ENCODE results near the gene MMEL1. TPM values are rescaled to one million over a fixed set of nuclear protein-coding genes. Genes with fewer than 3 reads are reported as not detected.
"Not testable (repeated sequence)": the region's sequence is repeated elsewhere in the genome, so short reads cannot be mapped to it uniquely, and the experiment has no call there.

The MMEL1 gene
- total RNA-seq, 1 experiment from 2014 or later = not detected

DNA sequence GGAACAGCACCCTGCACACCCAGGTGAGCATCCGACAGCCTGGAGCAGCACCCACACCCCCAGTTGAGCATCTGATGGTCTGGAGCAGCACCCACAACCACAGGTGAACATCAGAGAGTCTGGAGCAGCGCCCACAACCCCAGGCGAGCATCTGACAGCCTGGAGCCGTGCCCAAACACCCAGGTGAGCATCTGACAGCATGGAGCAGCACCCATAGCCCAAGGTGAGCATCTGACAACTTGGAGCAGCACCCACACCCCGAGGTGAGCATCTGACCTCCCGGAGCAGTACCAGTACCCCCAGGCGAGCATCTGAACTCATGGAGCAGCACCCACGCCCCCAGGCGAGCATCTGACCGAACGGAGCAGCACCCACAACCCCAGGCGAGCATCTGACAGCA lies 24.3 kb upstream of the MMEL1 start:
- not testable (repeated sequence) for H3K36me3 ChIP-seq (ENCODE audit: low read depth, low read length); H3K4me3 ChIP-seq (ENCODE audit: low read length)

GRCh38 chr1:2655598-2656434 lies 23.0 kb upstream of the MMEL1 start:
- intact Hi-C loops (cut with micrococcal nuclease); H3K4me2 ChIP-seq (ENCODE audit: low read length); H2AFZ ChIP-seq (ENCODE audit: low read length); POLR2A ChIA-PET (ENCODE audit: unreplicated experiment); H3K79me2 ChIP-seq (ENCODE audit: low read length); H3K4me3 ChIP-seq (ENCODE audit: low read length); ATAC-seq; CTCF ChIA-PET; BruUV-seq (replicated peaks); H3F3A ChIP-seq (ENCODE audit: low read length, unreplicated experiment); H3K9ac ChIP-seq (ENCODE audit: low read length); H4K20me1 ChIP-seq (ENCODE audit: low read length); H3K4me1 ChIP-seq (ENCODE audit: insufficient read depth, low read length); H3K9me2 ChIP-seq (replicated peaks; ENCODE audit: low read length); H3K36me3 ChIP-seq (ENCODE audit: low read depth, low read length); H3K27ac ChIP-seq (ENCODE audit: low read length); H3K9me3 ChIP-seq (ENCODE audit: low read length); DNase-seq: not testable (repeated sequence)
- H3K27me3 ChIP-seq (ENCODE audit: low read length) = peaks cover 54% of the 10 kb centered on the region

More for the DNA sequence above, 24.3 kb upstream of the MMEL1 start:
- H3K9me2 ChIP-seq (replicated peaks; ENCODE audit: low read length); H4K20me1 ChIP-seq (ENCODE audit: low read length); H3K9me3 ChIP-seq (ENCODE audit: low read length); H3K9ac ChIP-seq (ENCODE audit: low read length); H3F3A ChIP-seq (ENCODE audit: low read length, unreplicated experiment); H3K4me1 ChIP-seq (ENCODE audit: insufficient read depth, low read length); CTCF ChIA-PET; H3K4me2 ChIP-seq (ENCODE audit: low read length); H3K27ac ChIP-seq (ENCODE audit: low read length); POLR2A ChIA-PET (ENCODE audit: unreplicated experiment); H2AFZ ChIP-seq (ENCODE audit: low read length); ATAC-seq; DNase-seq; intact Hi-C loops (cut with micrococcal nuclease); BruUV-seq (replicated peaks); H3K79me2 ChIP-seq (ENCODE audit: low read length): not testable (repeated sequence)
- H3K27me3 ChIP-seq (ENCODE audit: low read length) = peaks cover 41% of the 10 kb centered on the region

DNA sequence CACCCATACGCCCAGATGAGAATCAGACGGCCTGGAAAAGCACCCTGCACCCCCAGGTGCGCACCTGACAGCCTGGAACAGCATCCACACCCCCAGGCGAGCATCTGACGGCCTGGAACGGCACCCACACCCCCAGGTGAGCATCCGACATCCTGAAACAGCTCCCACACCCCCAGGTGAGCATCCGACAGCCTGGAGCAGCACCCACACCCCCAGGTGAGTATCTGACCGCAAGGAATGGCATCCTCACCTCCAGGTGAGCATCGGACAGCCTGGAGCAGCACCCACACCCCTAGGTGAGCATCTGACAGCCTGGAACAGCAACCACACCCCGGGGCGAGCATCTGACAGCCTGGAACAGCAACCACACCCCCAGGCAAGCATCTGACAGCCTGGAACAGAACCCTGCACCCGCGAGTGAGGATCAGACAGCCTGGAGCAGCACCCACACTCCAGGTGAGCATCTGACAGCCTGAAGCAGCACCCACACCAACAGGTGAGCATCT lies 21.7 kb upstream of the MMEL1 start:
- BruUV-seq (replicated peaks) = not testable (repeated sequence)

GRCh38 chr1:2653741-2654442 lies 21.1 kb upstream of the MMEL1 start:
- ATAC-seq; H3K79me2 ChIP-seq (ENCODE audit: low read length); H2AFZ ChIP-seq (ENCODE audit: low read length); H3K4me2 ChIP-seq (ENCODE audit: low read length); H3F3A ChIP-seq (ENCODE audit: low read length, unreplicated experiment); H4K20me1 ChIP-seq (ENCODE audit: low read length); BruUV-seq (replicated peaks); H3K9me3 ChIP-seq (ENCODE audit: low read length); POLR2A ChIA-PET (ENCODE audit: unreplicated experiment); CTCF ChIA-PET; H3K4me1 ChIP-seq (ENCODE audit: insufficient read depth, low read length); DNase-seq; H3K4me3 ChIP-seq (ENCODE audit: low read length); H3K36me3 ChIP-seq (ENCODE audit: low read depth, low read length); intact Hi-C loops (cut with micrococcal nuclease); H3K9me2 ChIP-seq (replicated peaks; ENCODE audit: low read length); H3K9ac ChIP-seq (ENCODE audit: low read length); H3K27ac ChIP-seq (ENCODE audit: low read length): not testable (repeated sequence)
- peaks cover 71% of the 10 kb centered on the region for H3K27me3 ChIP-seq (ENCODE audit: low read length)

More for the DNA sequence above, 21.7 kb upstream of the MMEL1 start:
- H3K27ac ChIP-seq (ENCODE audit: low read length); H3K9me3 ChIP-seq (ENCODE audit: low read length); H4K20me1 ChIP-seq (ENCODE audit: low read length); H3K4me2 ChIP-seq (ENCODE audit: low read length); H3K9ac ChIP-seq (ENCODE audit: low read length); H3K79me2 ChIP-seq (ENCODE audit: low read length); POLR2A ChIA-PET (ENCODE audit: unreplicated experiment); DNase-seq; H3K4me1 ChIP-seq (ENCODE audit: insufficient read depth, low read length); intact Hi-C loops (cut with micrococcal nuclease); CTCF ChIA-PET; H2AFZ ChIP-seq (ENCODE audit: low read length); H3F3A ChIP-seq (ENCODE audit: low read length, unreplicated experiment); H3K4me3 ChIP-seq (ENCODE audit: low read length); H3K36me3 ChIP-seq (ENCODE audit: low read depth, low read length); H3K9me2 ChIP-seq (replicated peaks; ENCODE audit: low read length): not testable (repeated sequence)
- H3K27me3 ChIP-seq (ENCODE audit: low read length) = peaks cover 65% of the 10 kb centered on the region
- peak; percentile 18; the same call in 1 of the 2 replicates for ATAC-seq

GRCh38 chr1:2652926-2653571 lies 20.2 kb upstream of the MMEL1 start:
- H3K27ac ChIP-seq (ENCODE audit: low read length); H3K4me2 ChIP-seq (ENCODE audit: low read length); H3K4me3 ChIP-seq (ENCODE audit: low read length); H3K9ac ChIP-seq (ENCODE audit: low read length); BruUV-seq (replicated peaks); POLR2A ChIA-PET (ENCODE audit: unreplicated experiment); H2AFZ ChIP-seq (ENCODE audit: low read length); CTCF ChIA-PET; H3K9me3 ChIP-seq (ENCODE audit: low read length); intact Hi-C loops (cut with micrococcal nuclease); H3K36me3 ChIP-seq (ENCODE audit: low read depth, low read length); H3F3A ChIP-seq (ENCODE audit: low read length, unreplicated experiment); H3K4me1 ChIP-seq (ENCODE audit: insufficient read depth, low read length); H4K20me1 ChIP-seq (ENCODE audit: low read length); H3K9me2 ChIP-seq (replicated peaks; ENCODE audit: low read length); DNase-seq; H3K79me2 ChIP-seq (ENCODE audit: low read length); ATAC-seq: not testable (repeated sequence)
- H3K27me3 ChIP-seq (ENCODE audit: low read length) = peaks cover 79% of the 10 kb centered on the region

GRCh38 chr1:2652152-2652925 lies 19.5 kb upstream of the MMEL1 start:
- H3K9ac ChIP-seq (ENCODE audit: low read length); H3K79me2 ChIP-seq (ENCODE audit: low read length); DNase-seq; H3K4me1 ChIP-seq (ENCODE audit: insufficient read depth, low read length); BruUV-seq (replicated peaks); H3K9me3 ChIP-seq (ENCODE audit: low read length); H3K36me3 ChIP-seq (ENCODE audit: low read depth, low read length); ATAC-seq; intact Hi-C loops (cut with micrococcal nuclease); H3F3A ChIP-seq (ENCODE audit: low read length, unreplicated experiment); H2AFZ ChIP-seq (ENCODE audit: low read length); H3K4me3 ChIP-seq (ENCODE audit: low read length); POLR2A ChIA-PET (ENCODE audit: unreplicated experiment); H4K20me1 ChIP-seq (ENCODE audit: low read length); CTCF ChIA-PET; H3K4me2 ChIP-seq (ENCODE audit: low read length); H3K9me2 ChIP-seq (replicated peaks; ENCODE audit: low read length); H3K27ac ChIP-seq (ENCODE audit: low read length): not testable (repeated sequence)
- H3K27me3 ChIP-seq (ENCODE audit: low read length) = peaks cover 86% of the 10 kb centered on the region
